Tibial nerve (tissue), 4 donors: ENCODE data around the gene ZDHHC5.

ENCODE experiments used
- EP300 ChIP-seq, 2 donors: sonication (generic); formaldehyde crosslinking; IDR thresholded peaks; one replicate each; pipeline ENCODE4 v1.6.1; 2017; ENCODE audit warnings: antibody characterized with exemption in 2 of 2, mild to moderate bottlenecking in 1 of 2
- TF ChIP-seq, protein P1 (sequence below), 5 experiments: fragments of 200-600 bp in 3 of 5; fragments of 450-650 bp in 2 of 5; sonication (generic) in 3 of 5; IDR thresholded peaks; one replicate each; pipeline ENCODE4 v1.5.1; 2016 to 2019; ENCODE audit warnings: antibody characterized with exemption in 5 of 5, mild to moderate bottlenecking in 3 of 5, moderate library complexity in 2 of 5

- TF ChIP-seq, protein P1, sequence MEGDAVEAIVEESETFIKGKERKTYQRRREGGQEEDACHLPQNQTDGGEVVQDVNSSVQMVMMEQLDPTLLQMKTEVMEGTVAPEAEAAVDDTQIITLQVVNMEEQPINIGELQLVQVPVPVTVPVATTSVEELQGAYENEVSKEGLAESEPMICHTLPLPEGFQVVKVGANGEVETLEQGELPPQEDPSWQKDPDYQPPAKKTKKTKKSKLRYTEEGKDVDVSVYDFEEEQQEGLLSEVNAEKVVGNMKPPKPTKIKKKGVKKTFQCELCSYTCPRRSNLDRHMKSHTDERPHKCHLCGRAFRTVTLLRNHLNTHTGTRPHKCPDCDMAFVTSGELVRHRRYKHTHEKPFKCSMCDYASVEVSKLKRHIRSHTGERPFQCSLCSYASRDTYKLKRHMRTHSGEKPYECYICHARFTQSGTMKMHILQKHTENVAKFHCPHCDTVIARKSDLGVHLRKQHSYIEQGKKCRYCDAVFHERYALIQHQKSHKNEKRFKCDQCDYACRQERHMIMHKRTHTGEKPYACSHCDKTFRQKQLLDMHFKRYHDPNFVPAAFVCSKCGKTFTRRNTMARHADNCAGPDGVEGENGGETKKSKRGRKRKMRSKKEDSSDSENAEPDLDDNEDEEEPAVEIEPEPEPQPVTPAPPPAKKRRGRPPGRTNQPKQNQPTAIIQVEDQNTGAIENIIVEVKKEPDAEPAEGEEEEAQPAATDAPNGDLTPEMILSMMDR (IDR thresholded peaks at IDR 0.05): no peak
- no peak for TF ChIP-seq EP300 (IDR thresholded peaks at IDR 0.05)
Observed at GRCh38 chr11:57643802-57644201, 24.1 kb upstream of the ZDHHC5 start.
